Activated T-helper 2 cell treated with anti-CD3 and anti-CD28 coated beads, Interferon-gamma antibody, Interleukin-2, Interleukin-4, amounts not matched to agents 10 μg/mL and 5 μg/mL and 100 μg/mL, durations not matched to agents 14 hours and 24 hours and 36 hours (primary cell): ENCODE measurements around the gene HBE1. TPM values are rescaled to one million over a fixed set of nuclear protein-coding genes. Genes with fewer than 3 reads are reported as not detected.

Source experiments
- DNase-seq: peaks from one replicate; pipeline ENCODE4 v3.0.0; 2021; ENCODE audit warnings: low spot score
- H3K27ac Mint-ChIP-seq: one replicate; pipeline ENCODE4 v1.8.0; 2021; ENCODE audit warnings: mixed read lengths
- H3K27me3 Mint-ChIP-seq: one replicate; pipeline ENCODE4 v1.8.0; 2021; ENCODE audit warnings: low read depth, mixed read lengths
- H3K36me3 Mint-ChIP-seq: one replicate; pipeline ENCODE4 v1.8.0; 2021; ENCODE audit warnings: low read depth, mixed read lengths
- H3K4me1 Mint-ChIP-seq: one replicate; pipeline ENCODE4 v1.8.0; 2021; ENCODE audit warnings: low read depth, mixed read lengths
- H3K4me3 Mint-ChIP-seq: one replicate; pipeline ENCODE4 v1.8.0; 2021; ENCODE audit warnings: low read depth, mild to moderate bottlenecking, moderate library complexity, mixed read lengths
- H3K9me3 Mint-ChIP-seq: one replicate; pipeline ENCODE4 v1.8.0; 2021; ENCODE audit warnings: mixed read lengths
- intact Hi-C: fragments of 100-400 bp; cut with micrococcal nuclease; formaldehyde crosslinking; loops from one replicate; pipeline ENCODE4 v1.15.1; 2023
- total RNA-seq: library from RNA; stranded (reverse); gene quantifications from 2 replicates; pipeline ENCODE4 v1.2.3, GENCODE V29; 2022

HBE1 gene
- total RNA-seq, 1 donor from 2014 or later, result not detected

- no peak overlapping the region for H3K27ac Mint-ChIP-seq
- intact Hi-C loops, result loop anchor here (10.0 kb wide), 1 partner anchor 88 kb away; the partner anchor contains the start of gene OR51V1
Observed at GRCh38 chr11:5293028-5293427, 23.3 kb upstream of the HBE1 start.

GRCh38 chr11:5291207-5291838 lies 21.6 kb upstream of the HBE1 start:
- intact Hi-C loops, result loop anchor here (1.0 to 10.0 kb wide), 2 partner anchors 87 to 167 kb away; partner anchors contain the start of gene OR51V1
- Mint-ChIP-seq H3K9me3 (no peaks in the 10 kb centered on the region), H3K27ac (no peak overlapping the region), H3K27me3 (no peaks in the 10 kb centered on the region), H3K4me1 (no peaks in the 10 kb centered on the region), H3K36me3 (no peaks in the 10 kb centered on the region), H3K4me3 (no peak overlapping the region)
- DNase-seq, result no peak

More at GRCh38 chr11:5293028-5293427, 23.3 kb upstream of the HBE1 start:
- no peaks in the 10 kb centered on the region for H3K36me3 Mint-ChIP-seq
- no peak overlapping the region for H3K4me3 Mint-ChIP-seq
- no peaks in the 10 kb centered on the region for H3K4me1 Mint-ChIP-seq
- H3K9me3 Mint-ChIP-seq, result no peaks in the 10 kb centered on the region
- no peak for DNase-seq
- H3K27me3 Mint-ChIP-seq, result no peaks in the 10 kb centered on the region

GRCh38 chr11:5290106-5290505 lies 20.4 kb upstream of the HBE1 start:
- intact Hi-C loops, result loop anchor here (10.0 kb wide), 1 partner anchor 85 kb away; the partner anchor contains the start of gene OR51V1
- no peaks in the 10 kb centered on the region for H3K27me3 Mint-ChIP-seq
- H3K27ac Mint-ChIP-seq, result no peak overlapping the region
- no peaks in the 10 kb centered on the region for H3K4me1 Mint-ChIP-seq
- no peak for DNase-seq
- H3K9me3 Mint-ChIP-seq, result no peaks in the 10 kb centered on the region
- H3K4me3 Mint-ChIP-seq, result no peak overlapping the region
- no peaks in the 10 kb centered on the region for H3K36me3 Mint-ChIP-seq

GRCh38 chr11:5289696-5290095 lies 20.0 kb upstream of the HBE1 start:
- no peak overlapping the region for H3K4me3 Mint-ChIP-seq
- no peaks in the 10 kb centered on the region for H3K27me3 Mint-ChIP-seq
- intact Hi-C loops, result loop anchor here (10.0 kb wide), 1 partner anchor 85 kb away; the partner anchor contains the start of gene OR51V1
- no peaks in the 10 kb centered on the region for H3K9me3 Mint-ChIP-seq
- H3K36me3 Mint-ChIP-seq, result no peaks in the 10 kb centered on the region
- no peak for DNase-seq
- no peaks in the 10 kb centered on the region for H3K4me1 Mint-ChIP-seq
- no peak overlapping the region for H3K27ac Mint-ChIP-seq

GRCh38 chr11:5288906-5289550 lies 19.3 kb upstream of the HBE1 start:
- no peaks in the 10 kb centered on the region for H3K27me3 Mint-ChIP-seq
- DNase-seq, result no peak
- H3K4me1 Mint-ChIP-seq, result no peaks in the 10 kb centered on the region
- intact Hi-C loops, result no loop called here
- no peaks in the 10 kb centered on the region for H3K36me3 Mint-ChIP-seq
- H3K9me3 Mint-ChIP-seq, result no peaks in the 10 kb centered on the region
- no peak overlapping the region for H3K27ac Mint-ChIP-seq
- H3K4me3 Mint-ChIP-seq, result no peak overlapping the region

GRCh38 chr11:5288108-5288905 lies 18.6 kb upstream of the HBE1 start:
- Mint-ChIP-seq H3K4me3 (no peak overlapping the region), H3K27ac (no peak overlapping the region)

GRCh38 chr11:5286901-5287300 lies 17.2 kb upstream of the HBE1 start:
- intact Hi-C loops, result no loop called here
- no peak overlapping the region for H3K27ac Mint-ChIP-seq
- H3K36me3 Mint-ChIP-seq, result no peaks in the 10 kb centered on the region
- no peak overlapping the region for H3K4me3 Mint-ChIP-seq
- H3K9me3 Mint-ChIP-seq, result no peaks in the 10 kb centered on the region
- no peaks in the 10 kb centered on the region for H3K4me1 Mint-ChIP-seq
- H3K27me3 Mint-ChIP-seq, result no peaks in the 10 kb centered on the region
- no peak for DNase-seq

More at GRCh38 chr11:5288108-5288905, 18.6 kb upstream of the HBE1 start:
- H3K36me3 Mint-ChIP-seq, result no peaks in the 10 kb centered on the region
- H3K27me3 Mint-ChIP-seq, result no peaks in the 10 kb centered on the region
- H3K4me1 Mint-ChIP-seq, result no peaks in the 10 kb centered on the region
- no peak for DNase-seq
- no peaks in the 10 kb centered on the region for H3K9me3 Mint-ChIP-seq
- intact Hi-C loops, result no loop called here

- no peak for DNase-seq
- Mint-ChIP-seq H3K36me3 (no peaks in the 10 kb centered on the region), H3K27ac (no peak overlapping the region), H3K4me1 (no peaks in the 10 kb centered on the region), H3K4me3 (no peak overlapping the region), H3K27me3 (no peaks in the 10 kb centered on the region), H3K9me3 (no peaks in the 10 kb centered on the region)
- intact Hi-C loops, result no loop called here
Observed at GRCh38 chr11:5286351-5286750, 16.6 kb upstream of the HBE1 start.

GRCh38 chr11:5285703-5286340 lies 16.1 kb upstream of the HBE1 start:
- H3K4me1 Mint-ChIP-seq, result no peaks in the 10 kb centered on the region
- H3K9me3 Mint-ChIP-seq, result no peaks in the 10 kb centered on the region
- H3K4me3 Mint-ChIP-seq, result no peak overlapping the region
- no peak overlapping the region for H3K27ac Mint-ChIP-seq
- no peaks in the 10 kb centered on the region for H3K36me3 Mint-ChIP-seq
- intact Hi-C loops, result no loop called here
- no peaks in the 10 kb centered on the region for H3K27me3 Mint-ChIP-seq
- DNase-seq, result no peak

GRCh38 chr11:5284637-5285036 lies 14.9 kb upstream of the HBE1 start:
- H3K27me3 Mint-ChIP-seq, result no peaks in the 10 kb centered on the region
- H3K9me3 Mint-ChIP-seq, result no peaks in the 10 kb centered on the region
- no peak for DNase-seq
- H3K4me1 Mint-ChIP-seq, result peaks cover 2% of the 10 kb centered on the region
- H3K27ac Mint-ChIP-seq, result no peak overlapping the region
- intact Hi-C loops, result no loop called here
- no peak overlapping the region for H3K4me3 Mint-ChIP-seq
- no peaks in the 10 kb centered on the region for H3K36me3 Mint-ChIP-seq

GRCh38 chr11:5283882-5284281 lies 14.1 kb upstream of the HBE1 start:
- Mint-ChIP-seq H3K9me3 (no peaks in the 10 kb centered on the region), H3K27me3 (no peaks in the 10 kb centered on the region), H3K36me3 (no peaks in the 10 kb centered on the region), H3K4me3 (no peak overlapping the region), H3K27ac (no peak overlapping the region), H3K4me1 (peaks cover 2% of the 10 kb centered on the region)
- intact Hi-C loops, result no loop called here
- no peak for DNase-seq

GRCh38 chr11:5283086-5283485 lies 13.3 kb upstream of the HBE1 start:
- Mint-ChIP-seq H3K4me3 (no peak overlapping the region), H3K36me3 (no peaks in the 10 kb centered on the region), H3K9me3 (no peaks in the 10 kb centered on the region), H3K4me1 (peaks cover 2% of the 10 kb centered on the region), H3K27me3 (no peaks in the 10 kb centered on the region), H3K27ac (no peak overlapping the region)
- no peak for DNase-seq
- intact Hi-C loops, result no loop called here
